ENCODE measurements around the gene WNK1.

WNK1 gene

GRCh38 chr12:907413-908185 is 155.2 kb downstream of the WNK1 start:
- no peak for DNase-seq (ENCODE audit: low read depth)
- Histone ChIP-seq H3K9ac (ENCODE audit: low read length) (no peak overlapping the region), H3K36me3 (ENCODE audit: control insufficient read depth, insufficient read depth, low read length, severe bottlenecking) (peaks cover 95% of the 10 kb centered on the region), H3K4me1 (ENCODE audit: control insufficient read depth, insufficient read depth, low read length) (no peaks in the 10 kb centered on the region), H3K27me3 (replicated peaks; ENCODE audit: control insufficient read depth, insufficient read depth, low read length) (no peaks in the 10 kb centered on the region), H3K4me3 (ENCODE audit: low read length) (no peak overlapping the region), H3K9me3 (ENCODE audit: control insufficient read depth, low read length) (no peaks in the 10 kb centered on the region)

GRCh38 chr12:909861-910260 is 157.5 kb downstream of the WNK1 start:
- peaks cover 95% of the 10 kb centered on the region for H3K36me3 ChIP-seq (ENCODE audit: control insufficient read depth, insufficient read depth, low read length, severe bottlenecking)
- H3K4me1 ChIP-seq (ENCODE audit: control insufficient read depth, insufficient read depth, low read length) = no peaks in the 10 kb centered on the region
- no peaks in the 10 kb centered on the region for H3K27me3 ChIP-seq (replicated peaks; ENCODE audit: control insufficient read depth, insufficient read depth, low read length)
- no peak for DNase-seq (ENCODE audit: low read depth)
- no peak overlapping the region for H3K4me3 ChIP-seq (ENCODE audit: low read length)
- H3K9me3 ChIP-seq (ENCODE audit: control insufficient read depth, low read length) = no peaks in the 10 kb centered on the region
- no peak overlapping the region for H3K9ac ChIP-seq (ENCODE audit: low read length)

GRCh38 chr12:910416-910815 is 158.0 kb downstream of the WNK1 start:
- Histone ChIP-seq H3K4me3 (ENCODE audit: low read length) (no peak overlapping the region), H3K36me3 (ENCODE audit: control insufficient read depth, insufficient read depth, low read length, severe bottlenecking) (peaks cover 95% of the 10 kb centered on the region), H3K9me3 (ENCODE audit: control insufficient read depth, low read length) (no peaks in the 10 kb centered on the region), H3K9ac (ENCODE audit: low read length) (no peak overlapping the region), H3K27me3 (replicated peaks; ENCODE audit: control insufficient read depth, insufficient read depth, low read length) (no peaks in the 10 kb centered on the region), H3K4me1 (ENCODE audit: control insufficient read depth, insufficient read depth, low read length) (no peaks in the 10 kb centered on the region)
- DNase-seq (ENCODE audit: low read depth) = no peak

- no peak for DNase-seq (ENCODE audit: low read depth)
- no peak overlapping the region for H3K9ac ChIP-seq (ENCODE audit: low read length)
Measured at GRCh38 chr12:911191-911826, 158.9 kb downstream of the WNK1 start.

GRCh38 chr12:912466-913235 is 160.3 kb downstream of the WNK1 start:
- no peaks in the 10 kb centered on the region for H3K4me1 ChIP-seq (ENCODE audit: control insufficient read depth, insufficient read depth, low read length)
- DNase-seq (ENCODE audit: low read depth) = no peak
- H3K9me3 ChIP-seq (ENCODE audit: control insufficient read depth, low read length) = no peaks in the 10 kb centered on the region
- H3K27me3 ChIP-seq (replicated peaks; ENCODE audit: control insufficient read depth, insufficient read depth, low read length) = no peaks in the 10 kb centered on the region
- no peak overlapping the region for H3K9ac ChIP-seq (ENCODE audit: low read length)
- peaks cover 96% of the 10 kb centered on the region for H3K36me3 ChIP-seq (ENCODE audit: control insufficient read depth, insufficient read depth, low read length, severe bottlenecking)
- H3K4me3 ChIP-seq (ENCODE audit: low read length) = no peak overlapping the region

More at GRCh38 chr12:911191-911826, 158.9 kb downstream of the WNK1 start:
- Histone ChIP-seq H3K36me3 (ENCODE audit: control insufficient read depth, insufficient read depth, low read length, severe bottlenecking) (peaks cover 94% of the 10 kb centered on the region), H3K9me3 (ENCODE audit: control insufficient read depth, low read length) (no peaks in the 10 kb centered on the region), H3K4me3 (ENCODE audit: low read length) (no peak overlapping the region), H3K4me1 (ENCODE audit: control insufficient read depth, insufficient read depth, low read length) (no peaks in the 10 kb centered on the region), H3K27me3 (replicated peaks; ENCODE audit: control insufficient read depth, insufficient read depth, low read length) (no peaks in the 10 kb centered on the region)

DNA sequence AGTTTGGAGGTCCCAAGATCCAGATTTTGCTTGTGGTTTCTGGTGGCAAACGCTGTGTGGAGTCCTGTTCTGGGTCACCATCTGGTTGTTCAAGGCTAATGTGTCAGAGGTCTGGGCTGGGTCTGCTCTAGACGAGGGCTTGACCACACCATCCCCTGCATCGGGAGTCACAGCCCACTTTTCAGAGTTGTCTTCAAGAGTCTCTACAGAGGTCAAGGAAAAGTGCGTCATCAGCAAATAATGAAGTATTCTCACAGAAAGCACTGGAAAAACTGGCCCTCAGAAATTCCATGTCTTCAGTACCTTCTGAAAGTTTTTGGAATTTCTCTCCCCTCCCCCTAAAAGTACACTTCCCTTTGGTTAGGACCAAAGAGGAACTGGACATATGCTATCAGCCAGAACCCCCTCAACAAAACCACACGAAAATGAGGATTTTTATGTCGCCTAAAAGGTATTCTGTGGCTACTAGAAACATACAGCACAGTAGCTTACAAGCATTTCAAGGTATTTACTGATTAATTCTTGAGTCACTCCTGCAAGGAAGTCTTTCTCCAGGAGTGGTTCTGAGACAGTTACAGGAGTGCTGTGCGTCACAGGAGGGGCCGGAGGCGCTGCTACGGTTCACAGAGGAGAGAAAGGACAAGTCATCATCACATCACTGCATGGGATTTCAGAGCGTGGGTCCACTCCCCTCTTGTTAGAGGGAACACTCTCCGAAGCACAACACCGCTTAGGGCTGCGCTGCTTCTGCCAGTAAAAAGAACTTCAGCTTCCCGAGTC is 161.7 kb downstream of the WNK1 start:
- peak; percentile 30 for DNase-seq (ENCODE audit: low read depth)
- Histone ChIP-seq H3K9me3 (ENCODE audit: control insufficient read depth, low read length) (no peaks in the 10 kb centered on the region), H3K27me3 (replicated peaks; ENCODE audit: control insufficient read depth, insufficient read depth, low read length) (no peaks in the 10 kb centered on the region), H3K4me1 (ENCODE audit: control insufficient read depth, insufficient read depth, low read length) (no peaks in the 10 kb centered on the region), H3K36me3 (ENCODE audit: control insufficient read depth, insufficient read depth, low read length, severe bottlenecking) (peaks cover 91% of the 10 kb centered on the region), H3K9ac (ENCODE audit: low read length) (no peak overlapping the region), H3K4me3 (ENCODE audit: low read length) (no peak overlapping the region)

DNA sequence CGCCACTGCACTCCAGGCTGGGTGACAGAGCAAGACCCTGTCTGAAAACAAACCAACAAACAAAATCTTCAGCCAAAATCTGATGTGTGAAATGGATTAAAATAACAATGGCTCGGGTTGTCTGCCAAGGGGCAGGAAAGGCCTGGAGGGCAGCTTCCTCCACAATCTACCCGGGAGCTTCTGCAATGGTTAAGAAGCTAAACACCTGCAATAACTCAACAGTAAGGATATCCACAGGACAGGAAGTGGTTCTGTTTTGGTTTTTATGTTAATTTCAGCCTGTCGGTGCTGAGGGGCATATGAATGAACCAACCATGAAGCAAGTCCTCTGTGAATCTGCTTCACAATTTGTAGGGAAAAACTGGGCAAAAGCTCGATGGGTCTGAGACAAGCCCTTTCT is 162.7 kb downstream of the WNK1 start:
- no peak overlapping the region for H3K4me3 ChIP-seq (ENCODE audit: low read length)
- H3K36me3 ChIP-seq (ENCODE audit: control insufficient read depth, insufficient read depth, low read length, severe bottlenecking) = peaks cover 81% of the 10 kb centered on the region
- no peaks in the 10 kb centered on the region for H3K27me3 ChIP-seq (replicated peaks; ENCODE audit: control insufficient read depth, insufficient read depth, low read length)
- no peak for DNase-seq (ENCODE audit: low read depth)
- no peaks in the 10 kb centered on the region for H3K9me3 ChIP-seq (ENCODE audit: control insufficient read depth, low read length)
- H3K9ac ChIP-seq (ENCODE audit: low read length) = no peak overlapping the region
- no peaks in the 10 kb centered on the region for H3K4me1 ChIP-seq (ENCODE audit: control insufficient read depth, insufficient read depth, low read length)

- no peaks in the 10 kb centered on the region for H3K4me1 ChIP-seq (ENCODE audit: control insufficient read depth, insufficient read depth, low read length)
- DNase-seq (ENCODE audit: low read depth) = no peak
- no peak overlapping the region for H3K9ac ChIP-seq (ENCODE audit: low read length)
- no peaks in the 10 kb centered on the region for H3K27me3 ChIP-seq (replicated peaks; ENCODE audit: control insufficient read depth, insufficient read depth, low read length)
- peaks cover 77% of the 10 kb centered on the region for H3K36me3 ChIP-seq (ENCODE audit: control insufficient read depth, insufficient read depth, low read length, severe bottlenecking)
- no peak overlapping the region for H3K4me3 ChIP-seq (ENCODE audit: low read length)
- no peaks in the 10 kb centered on the region for H3K9me3 ChIP-seq (ENCODE audit: control insufficient read depth, low read length)
Measured at GRCh38 chr12:916240-916639, 163.9 kb downstream of the WNK1 start.

GRCh38 chr12:916712-917445 is 164.5 kb downstream of the WNK1 start:
- DNase-seq (ENCODE audit: low read depth) = no peak
- H3K36me3 ChIP-seq (ENCODE audit: control insufficient read depth, insufficient read depth, low read length, severe bottlenecking) = peaks cover 70% of the 10 kb centered on the region
- no peak overlapping the region for H3K4me3 ChIP-seq (ENCODE audit: low read length)
- H3K27me3 ChIP-seq (replicated peaks; ENCODE audit: control insufficient read depth, insufficient read depth, low read length) = no peaks in the 10 kb centered on the region
- H3K9ac ChIP-seq (ENCODE audit: low read length) = no peak overlapping the region
- H3K4me1 ChIP-seq (ENCODE audit: control insufficient read depth, insufficient read depth, low read length) = no peaks in the 10 kb centered on the region
- H3K9me3 ChIP-seq (ENCODE audit: control insufficient read depth, low read length) = no peaks in the 10 kb centered on the region

DNA sequence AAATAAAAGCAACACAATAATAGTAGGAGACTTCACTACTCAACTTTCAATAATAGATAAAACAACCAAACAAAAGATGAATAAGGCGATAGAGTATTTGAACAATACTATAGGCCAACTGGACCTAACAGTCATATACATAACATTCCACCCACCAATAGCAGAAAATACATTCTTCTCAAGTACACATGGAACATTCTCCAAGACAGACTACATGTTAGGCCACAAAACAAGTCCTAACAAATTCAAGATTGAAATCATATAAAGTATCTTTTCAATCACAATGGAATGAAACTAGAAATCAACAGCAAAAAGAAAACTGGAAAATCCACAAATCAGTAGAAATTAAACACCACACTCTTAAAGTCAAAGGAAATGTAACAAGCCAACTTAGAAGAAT is 168.3 kb downstream of the WNK1 start:
- Histone ChIP-seq H3K27me3 (replicated peaks; ENCODE audit: control insufficient read depth, insufficient read depth, low read length) (no peaks in the 10 kb centered on the region), H3K36me3 (ENCODE audit: control insufficient read depth, insufficient read depth, low read length, severe bottlenecking) (peaks cover 52% of the 10 kb centered on the region), H3K9ac (ENCODE audit: low read length) (no peak overlapping the region), H3K4me3 (ENCODE audit: low read length) (no peak overlapping the region), H3K9me3 (ENCODE audit: control insufficient read depth, low read length) (no peaks in the 10 kb centered on the region), H3K4me1 (ENCODE audit: control insufficient read depth, insufficient read depth, low read length) (no peaks in the 10 kb centered on the region)
- no peak for DNase-seq (ENCODE audit: low read depth)

Data from adipocyte (in vitro differentiated cells).